Astrocyte of the cerebellum (primary cell): ENCODE results near the gene RBPJL.
"Not testable (repeated sequence)": the region's sequence is repeated elsewhere in the genome, so short reads cannot be mapped to it uniquely, and the experiment has no call there.

Experiments used
- DNase-seq: peaks from one replicate; pipeline ENCODE4 v3.0.0-alpha.2; 2011; ENCODE audit warnings: low read depth
- H3K4me3 ChIP-seq: 2 replicates; pipeline ENCODE4 v1.5.1; 2011; ENCODE audit warnings: mild to moderate bottlenecking, low read depth, low read length, moderate library complexity
- CTCF ChIP-seq: IDR thresholded peaks from 2 replicates; pipeline ENCODE4 v1.5.1; 2012; ENCODE audit warnings: low read length, low read depth, moderate library complexity, mild to moderate bottlenecking; ENCODE audit errors: missing control alignments
- in situ Hi-C: cut with HindIII; loops from 2 replicates; pipeline ENCODE4 v1.10.0; 2017; ENCODE audit warnings: low sequenced_read_pairs

Gene RBPJL

DNA sequence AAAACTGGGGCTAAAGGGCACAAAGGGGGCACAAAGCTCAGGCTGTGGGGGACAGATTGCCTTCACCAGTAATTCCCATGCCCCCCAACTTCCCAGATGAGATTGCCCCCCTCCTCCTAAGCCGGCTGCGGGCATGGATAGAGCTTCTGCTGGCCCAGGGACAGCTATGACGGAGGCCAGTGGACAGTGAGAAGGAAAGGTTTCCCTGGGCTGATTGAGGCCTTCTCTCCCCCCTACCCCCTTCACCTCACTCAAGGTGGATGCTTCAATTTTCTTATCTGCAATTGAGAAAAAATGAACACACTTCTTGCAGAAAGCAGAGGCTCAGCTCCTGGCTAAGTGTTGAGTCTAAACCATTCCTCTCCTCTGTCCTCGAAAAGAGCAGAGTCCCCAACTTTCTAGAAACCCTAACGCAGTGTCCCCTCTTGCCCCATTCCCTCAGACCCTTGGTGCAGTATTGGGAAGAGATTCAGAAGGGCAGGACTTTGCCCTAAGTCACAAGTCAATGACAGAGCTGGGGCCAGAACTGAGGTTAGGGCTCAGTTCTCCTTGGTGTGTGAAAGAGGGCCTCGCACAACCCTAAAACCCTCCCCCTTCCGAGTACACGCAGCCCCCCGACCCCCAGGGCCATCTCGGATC lies 40.8 kb downstream of the RBPJL start:
- DNase-seq = no peak
- peak overlapping the region; percentile 90 for H3K4me3 ChIP-seq
- in situ Hi-C loops = no loop called here
- no peak for TF ChIP-seq CTCF

DNA sequence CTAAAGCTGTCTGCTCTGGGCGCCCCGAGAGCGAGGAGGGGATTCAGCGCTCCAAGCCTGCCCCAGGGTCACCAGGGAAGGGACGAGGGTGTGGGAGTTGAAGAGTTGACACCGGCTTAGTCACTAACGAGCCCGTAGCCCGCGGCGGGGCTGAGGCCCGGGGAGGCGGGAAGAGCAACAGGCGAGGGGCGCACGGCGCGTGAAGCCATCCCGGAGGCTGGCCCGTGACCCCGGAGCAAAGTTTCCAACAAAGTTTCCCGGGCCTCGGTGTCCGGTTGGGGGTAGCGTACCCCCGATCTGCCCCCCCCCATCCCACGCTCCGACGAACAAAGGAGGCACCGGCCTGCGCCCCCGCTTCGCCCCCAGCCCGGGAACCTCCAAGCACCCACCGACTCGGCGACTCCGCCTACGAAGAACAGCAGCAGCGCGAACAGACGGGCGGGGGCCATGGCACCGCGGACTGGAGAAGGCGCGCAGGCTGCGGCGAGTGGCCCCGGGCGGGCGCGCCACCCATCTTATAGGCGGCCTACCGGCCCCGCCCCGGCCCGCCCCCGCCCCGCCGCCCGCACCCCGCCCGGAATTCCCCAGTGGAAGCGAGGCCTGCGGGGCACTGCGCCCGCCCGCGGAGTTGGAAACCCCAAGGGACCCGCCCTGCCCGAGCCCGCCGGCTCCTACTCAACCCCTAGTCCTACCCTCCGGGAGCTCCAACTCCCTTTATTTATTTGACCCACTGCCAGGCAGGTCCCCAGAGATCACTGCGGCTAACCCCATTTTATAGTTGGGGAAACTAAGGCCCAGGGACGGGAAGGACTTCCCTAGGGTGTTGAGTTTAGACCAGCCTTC lies 41.5 kb downstream of the RBPJL start, which contains the start of gene SDC4:
TSS of gene SDC4 (minus strand) at position 489 of the 843 bp plus-strand sequence. CDS start at position 449, 40 bp downstream.
- in situ Hi-C loops = no loop called here
- no peak for TF ChIP-seq CTCF
- H3K4me3 ChIP-seq = peak within 1 kb of the TSS; percentile 90
- DNase-seq = no peak

DNA sequence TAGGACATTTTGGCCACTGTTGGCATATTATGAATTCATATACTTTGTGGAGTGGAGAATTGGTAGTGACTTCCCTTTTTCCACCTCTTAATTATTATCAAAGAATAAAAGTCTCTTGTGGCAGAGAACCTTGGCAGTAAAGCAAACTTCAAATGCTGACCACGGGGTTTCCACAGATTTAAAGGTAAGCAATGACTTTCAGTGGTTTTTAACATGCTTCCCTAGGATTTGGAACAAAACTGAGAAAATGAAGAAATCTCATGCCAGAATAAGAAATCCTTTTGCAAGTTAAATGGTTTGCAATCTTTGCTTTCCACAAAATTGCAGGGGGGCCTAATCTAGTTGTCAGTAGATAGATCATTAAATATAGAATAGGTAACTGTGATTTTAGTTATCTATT lies 43.6 kb downstream of the RBPJL start:
- in situ Hi-C loops = no loop called here
- no peak for TF ChIP-seq CTCF
- DNase-seq = peak; percentile 65
- no peak overlapping the region for H3K4me3 ChIP-seq

- in situ Hi-C loops, H3K4me3 ChIP-seq, DNase-seq: not testable (repeated sequence)
These were observed 44.2 kb downstream of the RBPJL start for GRCh38 chr20:45350795-45351194.

DNA sequence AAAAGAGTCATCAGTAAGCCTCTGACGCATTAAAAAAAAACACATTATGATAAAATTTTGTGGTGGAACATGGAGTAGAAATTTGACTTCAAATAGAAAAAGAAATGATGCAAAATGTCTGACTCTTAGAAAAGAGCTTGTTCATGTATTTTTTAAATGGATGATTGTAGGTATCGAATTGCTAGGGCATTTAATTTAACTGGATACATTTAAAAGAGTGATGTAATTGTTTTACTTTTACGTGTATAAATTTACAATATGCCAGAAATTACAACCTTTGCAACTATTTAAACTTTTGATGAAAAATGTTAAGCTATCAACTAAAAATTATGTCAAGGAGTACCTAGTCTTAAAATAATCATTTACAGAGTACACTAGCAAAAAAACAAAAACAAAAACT lies 46.1 kb downstream of the RBPJL start:
- TF ChIP-seq CTCF = no peak
- in situ Hi-C loops = no loop called here
- H3K4me3 ChIP-seq = no peak overlapping the region
- no peak for DNase-seq

DNA sequence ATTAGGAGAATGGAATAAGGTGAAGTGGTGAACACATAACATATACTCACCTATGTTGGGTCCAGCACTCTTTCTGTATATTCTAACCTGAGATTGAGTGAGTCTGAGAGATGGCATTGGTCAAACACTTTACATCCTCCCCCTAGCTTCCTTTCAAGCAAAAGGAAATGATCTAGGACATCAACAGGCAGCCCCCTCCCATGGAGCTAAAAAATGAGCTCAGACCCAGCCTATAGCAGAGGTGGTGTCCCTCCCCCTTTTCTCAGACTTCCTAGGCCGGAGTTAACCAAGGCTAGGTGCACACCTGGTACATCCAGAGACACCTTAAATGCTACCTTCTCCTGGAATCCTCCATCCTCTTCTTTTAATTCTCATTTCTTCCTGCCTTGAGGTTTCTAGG lies 47.1 kb downstream of the RBPJL start:
- TF ChIP-seq CTCF = no peak
- in situ Hi-C loops = no loop called here
- H3K4me3 ChIP-seq = no peak overlapping the region
- no peak for DNase-seq
